ENCODE measurements around the gene LMF1. TPM values are rescaled to one million over a fixed set of nuclear protein-coding genes. Genes with fewer than 3 reads are reported as not detected.

The LMF1 gene
- total and polyA plus RNA-seq, 2 of the 13 experiments (the other 11 are each of a cell fraction or from before 2014, with no cell fraction given), result 6.8 to 8.5 TPM

- peak; percentile 22; the same call in 1 of the 2 replicates for TF ChIP-seq HNF4A (CRISPR knock-in tag; IDR thresholded peaks at IDR 0.05)
- no peak for TF ChIP-seq TRIM22 (IDR thresholded peaks at IDR 0.05)
- TF ChIP-seq ZFX (CRISPR knock-in tag; IDR thresholded peaks at IDR 0.05; ENCODE audit: low read depth), result peak; percentile 93
- TF ChIP-seq KDM5A (IDR thresholded peaks at IDR 0.05; ENCODE audit: borderline replicate concordance, low read length), result no peak
- peak; percentile 64; the same call in 1 of the 2 replicates for TF ChIP-seq THRA (CRISPR knock-in tag; IDR thresholded peaks at IDR 0.05; ENCODE audit: borderline replicate concordance)
- no peak for TF ChIP-seq ZNF354B (CRISPR knock-in tag; IDR thresholded peaks at IDR 0.05)
- peak; percentile 91 for TF ChIP-seq ZEB1 (IDR thresholded peaks at IDR 0.05; ENCODE audit: insufficient replicate concordance, low read depth)
- TF ChIP-seq NFAT5 (CRISPR knock-in tag; IDR thresholded peaks at IDR 0.05), result peak; percentile 14; the same call in 1 of the 2 replicates
- no peak for TF ChIP-seq JUN (CRISPR knock-in tag; IDR thresholded peaks at IDR 0.05)
- peak; percentile 36; the same call in 1 of the 2 replicates for TF ChIP-seq CEBPB (IDR thresholded peaks at IDR 0.05; ENCODE audit: borderline replicate concordance, low read depth, low read length)
- peak; percentile 57; the same call in 1 of the 2 replicates for TF ChIP-seq ZNF503 (CRISPR knock-in tag; IDR thresholded peaks at IDR 0.05)
- no peak for TF ChIP-seq ZBTB1 (CRISPR knock-in tag; IDR thresholded peaks at IDR 0.05; ENCODE audit: borderline replicate concordance)
- peak; percentile 57; the same call in 1 of the 2 replicates for TF ChIP-seq ZBTB10 (CRISPR knock-in tag; IDR thresholded peaks at IDR 0.05; ENCODE audit: borderline replicate concordance)
- 0 out of 2 replicates have a peak, but pooled peaks have one; percentile 47 for TF ChIP-seq ZSCAN21 (CRISPR knock-in tag; IDR thresholded peaks at IDR 0.05; ENCODE audit: borderline replicate concordance)
- TF ChIP-seq ZFY (CRISPR knock-in tag; IDR thresholded peaks at IDR 0.05), result peak; percentile 85
- no peak for TF ChIP-seq MYC (CRISPR knock-in tag; IDR thresholded peaks at IDR 0.05; ENCODE audit: borderline replicate concordance)
These were observed 1.7 kb upstream of the LMF1 start (continued) for GRCh38 chr16:972316-973002.

Measured in HepG2 (cell line).